SK-N-SH (cell line): ENCODE measurements around the gene HIVEP2.

Experiments
- CHD2 ChIP-seq: fragments of 150-350 bp; IDR thresholded peaks from 2 replicates; pipeline ENCODE4 v1.6.1; 2018; ENCODE audit warnings: low read length; ENCODE audit not compliant: partially characterized antibody
- CTCF ChIP-seq: fragments of 200-600 bp; sonication (generic); IDR thresholded peaks from 2 replicates; pipeline ENCODE4 v1.6.1; 2017; ENCODE audit warnings: antibody characterized with exemption, mild to moderate bottlenecking, moderate library complexity
- GABPA ChIP-seq: IDR thresholded peaks from 2 replicates; pipeline ENCODE4 v1.4.0; 2012; ENCODE audit warnings: low read depth, mild to moderate bottlenecking
- IRF3 ChIP-seq: fragments of 150-350 bp; IDR thresholded peaks from 2 replicates; pipeline ENCODE4 v1.6.1; 2016; ENCODE audit warnings: mild to moderate bottlenecking, low read depth, low read length
- MAX ChIP-seq: IDR thresholded peaks from 2 replicates; pipeline ENCODE4 v1.4.0; 2012; ENCODE audit warnings: low read depth
- PBX3 ChIP-seq: IDR thresholded peaks from 2 replicates; pipeline ENCODE4; 2012
- POLR2AphosphoS5 ChIP-seq: IDR thresholded peaks from 2 replicates; pipeline ENCODE4 v1.6.1; 2012; ENCODE audit warnings: low read depth, low read length
- RAD21 ChIP-seq: IDR thresholded peaks from 2 replicates; pipeline ENCODE4 v1.6.1; 2012; ENCODE audit warnings: mild to moderate bottlenecking, low read length
- REST ChIP-seq: IDR thresholded peaks from 2 replicates; pipeline ENCODE4 v1.6.1; 2012; ENCODE audit warnings: mild to moderate bottlenecking, low read depth, low read length, moderate library complexity
- RFX5 ChIP-seq: IDR thresholded peaks from 2 replicates; pipeline ENCODE4 v1.6.1; 2012; ENCODE audit warnings: mild to moderate bottlenecking, improper control_type of control experiment, low read length
- TCF12 ChIP-seq: IDR thresholded peaks from 2 replicates; pipeline ENCODE4 v1.4.0; 2012
- USF1 ChIP-seq: IDR thresholded peaks from 2 replicates; pipeline ENCODE4 v1.4.0; 2012; ENCODE audit warnings: low read depth, borderline replicate concordance
- YY1 ChIP-seq: IDR thresholded peaks from 2 replicates; pipeline ENCODE4 v1.4.0; 2012; ENCODE audit warnings: low read depth, mild to moderate bottlenecking

- TF ChIP-seq POLR2AphosphoS5 (no peak), CTCF (no peak), YY1 (no peak), TCF12 (0 out of 2 replicates have a peak, but pooled peaks have one; percentile 8), RAD21 (no peak), MAX (no peak), RFX5 (no peak), USF1 (no peak), IRF3 (no peak), REST (no peak), PBX3 (peak; percentile 34; the same call in 1 of the 2 replicates), CHD2 (no peak), GABPA (no peak)
Observed at GRCh38 chr6:142838821-142839685, 105.9 kb downstream of the HIVEP2 start.
